Measurements from ENCODE around the gene CCL7. TPM values are rescaled to one million over a fixed set of nuclear protein-coding genes. Genes with fewer than 3 reads are reported as not detected.
"Not testable (repeated sequence)": the region's sequence is repeated elsewhere in the genome, so short reads cannot be mapped to it uniquely, and the experiment has no call there.

CCL7 gene
- total RNA-seq, 2 experiments from 2014 or later = not detected

DNA sequence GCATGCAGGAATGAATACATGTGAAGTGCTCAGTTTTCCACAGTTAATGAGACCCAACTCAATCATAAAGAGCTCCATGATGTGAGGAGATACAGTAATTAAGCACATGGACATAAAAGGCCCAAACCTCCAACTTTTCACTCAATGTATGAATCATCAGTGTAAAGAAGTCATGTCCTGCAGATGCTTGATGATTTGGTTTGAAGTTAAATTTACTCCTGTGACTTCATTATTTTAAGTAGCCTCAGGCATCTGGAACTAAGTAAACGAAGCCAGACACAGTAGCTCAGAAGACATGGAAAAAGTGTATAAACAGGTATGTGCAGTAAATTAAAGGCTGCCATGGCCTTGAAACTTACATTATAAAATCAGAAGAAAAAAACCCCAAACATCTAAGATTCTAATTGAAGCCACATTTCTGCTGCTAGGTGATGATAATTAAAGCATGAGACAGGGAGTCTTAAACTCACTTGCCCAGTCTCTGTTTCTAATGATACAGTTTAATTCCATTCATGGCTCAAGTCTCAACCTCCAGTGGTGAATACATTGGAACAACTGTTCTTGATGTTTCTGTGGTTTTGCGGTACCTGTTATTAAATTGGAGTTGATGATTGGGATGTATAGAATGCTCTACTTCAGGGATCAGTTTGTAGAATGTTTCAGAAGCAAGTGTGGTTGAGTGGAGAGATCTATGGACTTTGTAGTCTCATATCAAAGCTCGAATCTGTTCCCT is 43.8 kb upstream of the CCL7 start:
- intact Hi-C loops (cut with micrococcal nuclease; ENCODE audit: unreplicated experiment) = loop anchor here (10.0 kb wide), 1 partner anchor 129 kb away; the partner anchor contains the start of gene CCL13
- Histone ChIP-seq H3K79me2 (ENCODE audit: insufficient read depth, low read depth, low read length) (no peaks in the 10 kb centered on the region), H3K4me1 (ENCODE audit: insufficient read depth, low read length, poor library complexity, severe bottlenecking) (no peaks in the 10 kb centered on the region), H4K20me1 (ENCODE audit: insufficient read depth, low read length) (no peaks in the 10 kb centered on the region), H3K27ac (ENCODE audit: low read depth, low read length, poor library complexity, severe bottlenecking) (no peak overlapping the region), H3K36me3 (ENCODE audit: insufficient read depth, low read length) (no peaks in the 10 kb centered on the region), H3K9me3 (ENCODE audit: low read length) (no peaks in the 10 kb centered on the region; the same call in 1 of the 2 replicates), H3K4me3 (ENCODE audit: low read depth, low read length, poor library complexity, severe bottlenecking) (no peak overlapping the region), H3K9me2 (ENCODE audit: insufficient read depth, low read length) (no peaks in the 10 kb centered on the region), H3K4me2 (ENCODE audit: low read length) (no peak overlapping the region), H2AFZ (ENCODE audit: low read length) (no peak overlapping the region)
- TF ChIP-seq, protein P1, sequence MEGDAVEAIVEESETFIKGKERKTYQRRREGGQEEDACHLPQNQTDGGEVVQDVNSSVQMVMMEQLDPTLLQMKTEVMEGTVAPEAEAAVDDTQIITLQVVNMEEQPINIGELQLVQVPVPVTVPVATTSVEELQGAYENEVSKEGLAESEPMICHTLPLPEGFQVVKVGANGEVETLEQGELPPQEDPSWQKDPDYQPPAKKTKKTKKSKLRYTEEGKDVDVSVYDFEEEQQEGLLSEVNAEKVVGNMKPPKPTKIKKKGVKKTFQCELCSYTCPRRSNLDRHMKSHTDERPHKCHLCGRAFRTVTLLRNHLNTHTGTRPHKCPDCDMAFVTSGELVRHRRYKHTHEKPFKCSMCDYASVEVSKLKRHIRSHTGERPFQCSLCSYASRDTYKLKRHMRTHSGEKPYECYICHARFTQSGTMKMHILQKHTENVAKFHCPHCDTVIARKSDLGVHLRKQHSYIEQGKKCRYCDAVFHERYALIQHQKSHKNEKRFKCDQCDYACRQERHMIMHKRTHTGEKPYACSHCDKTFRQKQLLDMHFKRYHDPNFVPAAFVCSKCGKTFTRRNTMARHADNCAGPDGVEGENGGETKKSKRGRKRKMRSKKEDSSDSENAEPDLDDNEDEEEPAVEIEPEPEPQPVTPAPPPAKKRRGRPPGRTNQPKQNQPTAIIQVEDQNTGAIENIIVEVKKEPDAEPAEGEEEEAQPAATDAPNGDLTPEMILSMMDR (conservative IDR thresholded peaks at IDR 0.05; ENCODE audit: low read length) = no peak
- no peak for TF ChIP-seq EZH2phosphoT487 (IDR thresholded peaks at IDR 0.05; ENCODE audit: borderline replicate concordance, low read depth, low read length)
- DNase-seq (ENCODE audit: low spot score) = no peak
- BruUV-seq (replicated peaks) = no TSS peak
- POLR2A ChIA-PET = no interaction called here
- CTCF ChIA-PET (ENCODE audit: unreplicated experiment) = no interaction called here

DNA sequence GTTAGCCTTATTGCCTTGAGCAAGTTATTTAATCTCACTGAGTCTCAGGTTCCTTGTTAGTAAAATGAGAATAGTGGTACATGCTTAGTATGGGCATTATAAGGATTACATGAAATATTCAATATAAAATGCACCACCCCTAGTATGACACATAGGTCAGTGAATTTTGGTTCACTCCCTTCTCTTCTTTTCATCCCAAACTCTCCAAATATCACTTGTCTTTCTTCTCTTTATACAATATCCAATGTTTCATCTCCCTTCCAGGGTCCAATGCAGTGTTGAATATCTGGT is 43.3 kb upstream of the CCL7 start:
- H3K9me2 ChIP-seq (ENCODE audit: insufficient read depth, low read length) = no peaks in the 10 kb centered on the region
- no peak overlapping the region for H3K4me2 ChIP-seq (ENCODE audit: low read length)
- no peaks in the 10 kb centered on the region for H3K4me1 ChIP-seq (ENCODE audit: insufficient read depth, low read length, poor library complexity, severe bottlenecking)
- H2AFZ ChIP-seq (ENCODE audit: low read length) = no peak overlapping the region
- TF ChIP-seq, protein P1 (conservative IDR thresholded peaks at IDR 0.05; ENCODE audit: low read length) = no peak
- TF ChIP-seq EZH2phosphoT487 (IDR thresholded peaks at IDR 0.05; ENCODE audit: borderline replicate concordance, low read depth, low read length) = no peak
- H3K36me3 ChIP-seq (ENCODE audit: insufficient read depth, low read length) = no peaks in the 10 kb centered on the region
- no peaks in the 10 kb centered on the region for H4K20me1 ChIP-seq (ENCODE audit: insufficient read depth, low read length)
- intact Hi-C loops (cut with micrococcal nuclease; ENCODE audit: unreplicated experiment) = loop anchor here (10.0 kb wide), 1 partner anchor 128 kb away; the partner anchor contains the start of gene CCL13
- POLR2A ChIA-PET = no interaction called here
- no TSS peak for BruUV-seq (replicated peaks)
- H3K4me3 ChIP-seq (ENCODE audit: low read depth, low read length, poor library complexity, severe bottlenecking) = no peak overlapping the region
- DNase-seq (ENCODE audit: low spot score) = no peak
- H3K9me3 ChIP-seq (ENCODE audit: low read length) = no peaks in the 10 kb centered on the region; the same call in 1 of the 2 replicates
- CTCF ChIA-PET (ENCODE audit: unreplicated experiment) = no interaction called here
- H3K27ac ChIP-seq (ENCODE audit: low read depth, low read length, poor library complexity, severe bottlenecking) = no peak overlapping the region
- H3K79me2 ChIP-seq (ENCODE audit: insufficient read depth, low read depth, low read length) = no peaks in the 10 kb centered on the region

DNA sequence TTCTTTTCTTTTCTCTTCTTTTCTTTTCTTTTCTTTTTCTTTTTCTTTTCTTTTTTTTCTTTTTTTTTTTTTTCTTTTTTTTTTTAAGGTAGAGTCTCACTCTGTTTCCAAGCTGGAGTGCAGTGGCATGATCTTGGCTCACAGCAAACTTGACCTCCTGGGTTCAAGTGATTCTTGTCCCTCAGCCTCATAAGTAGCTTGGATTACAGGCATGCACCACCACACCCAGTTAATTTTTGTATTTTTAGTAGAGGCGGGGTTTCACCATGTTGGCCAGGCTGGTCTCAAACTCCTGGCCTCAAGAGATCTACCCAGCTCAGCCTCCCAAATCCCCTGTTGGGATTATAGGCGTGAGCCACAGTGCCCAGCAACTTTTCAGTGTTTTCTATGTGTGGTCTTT is 42.7 kb upstream of the CCL7 start:
- H3K4me3 ChIP-seq (ENCODE audit: low read depth, low read length, poor library complexity, severe bottlenecking); CTCF ChIA-PET (ENCODE audit: unreplicated experiment); H3K36me3 ChIP-seq (ENCODE audit: insufficient read depth, low read length); H3K9me2 ChIP-seq (ENCODE audit: insufficient read depth, low read length); H3K4me1 ChIP-seq (ENCODE audit: insufficient read depth, low read length, poor library complexity, severe bottlenecking); H3K79me2 ChIP-seq (ENCODE audit: insufficient read depth, low read depth, low read length); H3K4me2 ChIP-seq (ENCODE audit: low read length); POLR2A ChIA-PET; H2AFZ ChIP-seq (ENCODE audit: low read length); DNase-seq (ENCODE audit: low spot score); BruUV-seq (replicated peaks); H3K9me3 ChIP-seq (ENCODE audit: low read length); H4K20me1 ChIP-seq (ENCODE audit: insufficient read depth, low read length); H3K27ac ChIP-seq (ENCODE audit: low read depth, low read length, poor library complexity, severe bottlenecking): not testable (repeated sequence)
- intact Hi-C loops (cut with micrococcal nuclease; ENCODE audit: unreplicated experiment) = loop anchor here (10.0 kb wide), 1 partner anchor 128 kb away; the partner anchor contains the start of gene CCL13

Data from OCI-LY7 (cell line).